Measurements from ENCODE around the gene P2RX5. TPM values are rescaled to one million over a fixed set of nuclear protein-coding genes. Genes with fewer than 3 reads are reported as not detected.
A peak's percentile ranks its signal among the peaks of the same experiment; 100 is the strongest.

The P2RX5 gene
- total RNA-seq, 1 donor from 2014 or later = 1.3 TPM

- TF ChIP-seq CTCF (conservative IDR thresholded peaks at IDR 0.05) = no peak
- H3K27me3 Mint-ChIP-seq = no peaks in the 10 kb centered on the region
- H3K4me3 Mint-ChIP-seq = no peak overlapping the region
- no peak for DNase-seq (ENCODE audit: extremely low spot score, unreplicated experiment)
- H3K36me3 Mint-ChIP-seq = peaks cover 6% of the 10 kb centered on the region
- H3K4me1 Mint-ChIP-seq (ENCODE audit: unreplicated experiment) = peaks cover 36% of the 10 kb centered on the region
- no peaks in the 10 kb centered on the region for H3K9me3 Mint-ChIP-seq
- no peak overlapping the region for H3K27ac Mint-ChIP-seq
These were observed 31.1 kb upstream of the P2RX5 start for GRCh38 chr17:3727041-3727440.

- no peak for TF ChIP-seq CTCF (conservative IDR thresholded peaks at IDR 0.05)
- Mint-ChIP-seq H3K4me1 (ENCODE audit: unreplicated experiment) (peaks cover 27% of the 10 kb centered on the region), H3K27me3 (no peaks in the 10 kb centered on the region), H3K9me3 (no peaks in the 10 kb centered on the region), H3K36me3 (peaks cover 6% of the 10 kb centered on the region), H3K4me3 (peak overlapping the region; percentile 99), H3K27ac (peak overlapping the region; percentile 46)
- no peak for DNase-seq (ENCODE audit: extremely low spot score, unreplicated experiment)
These were observed 28.6 kb upstream of the P2RX5 start for GRCh38 chr17:3724378-3725077.

GRCh38 chr17:3723556-3724377 lies 27.8 kb upstream of the P2RX5 start, which contains the start of gene HASPIN:
Gene HASPIN (plus strand): TSS chr17:3723903. CDS start chr17:3723936, 33 bp downstream.
- peak; percentile 95 for DNase-seq (ENCODE audit: extremely low spot score, unreplicated experiment)
- H3K4me3 Mint-ChIP-seq = peak within 1 kb of the TSS; percentile 99
- H3K9me3 Mint-ChIP-seq = no peaks in the 10 kb centered on the region
- H3K27ac Mint-ChIP-seq = peak within 1 kb of the TSS; percentile 96
- peaks cover 3% of the 10 kb centered on the region for H3K36me3 Mint-ChIP-seq
- TF ChIP-seq CTCF (conservative IDR thresholded peaks at IDR 0.05) = peak; percentile 74
- H3K27me3 Mint-ChIP-seq = no peaks in the 10 kb centered on the region
- H3K4me1 Mint-ChIP-seq (ENCODE audit: unreplicated experiment) = peaks cover 23% of the 10 kb centered on the region

- Mint-ChIP-seq H3K36me3 (peaks cover 3% of the 10 kb centered on the region), H3K27me3 (no peaks in the 10 kb centered on the region), H3K4me3 (peak overlapping the region; percentile 99), H3K27ac (peak overlapping the region; percentile 96), H3K9me3 (no peaks in the 10 kb centered on the region), H3K4me1 (ENCODE audit: unreplicated experiment) (peaks cover 23% of the 10 kb centered on the region)
- DNase-seq (ENCODE audit: extremely low spot score, unreplicated experiment) = no peak
- TF ChIP-seq CTCF (conservative IDR thresholded peaks at IDR 0.05) = no peak
These were observed 27.2 kb upstream of the P2RX5 start for GRCh38 chr17:3723188-3723555.

- Mint-ChIP-seq H3K4me1 (ENCODE audit: unreplicated experiment) (peaks cover 23% of the 10 kb centered on the region), H3K36me3 (peaks cover 4% of the 10 kb centered on the region), H3K9me3 (no peaks in the 10 kb centered on the region), H3K4me3 (peak overlapping the region; percentile 99), H3K27ac (peak overlapping the region; percentile 96), H3K27me3 (no peaks in the 10 kb centered on the region)
- DNase-seq (ENCODE audit: extremely low spot score, unreplicated experiment) = no peak
- TF ChIP-seq CTCF (conservative IDR thresholded peaks at IDR 0.05) = no peak
These were observed 26.8 kb upstream of the P2RX5 start for GRCh38 chr17:3722716-3723115.

Measured in type B pancreatic cell (in vitro differentiated cells).